GM23248 (cell line): Measurements from ENCODE around the gene SIGLEC1. TPM values are rescaled to one million over a fixed set of nuclear protein-coding genes. Genes with fewer than 3 reads are reported as not detected.

Experiments
- DNase-seq: peaks from one replicate; pipeline ENCODE4 v3.0.0-alpha.2; 2015
- H2AFZ ChIP-seq: fragments of 200-600 bp; sonication (generic); 2 replicates; pipeline ENCODE4 v1.6.1; 2016; ENCODE audit warnings: antibody characterized with exemption
- H3F3A ChIP-seq: fragments of 200-600 bp; sonication (generic); 2 replicates; pipeline ENCODE4 v1.6.1; 2016; ENCODE audit warnings: mild to moderate bottlenecking, antibody characterized with exemption, mixed run types; ENCODE audit not compliant: insufficient read depth
- H3K27ac ChIP-seq: fragments of 200-600 bp; sonication (generic); 2 replicates; pipeline ENCODE4 v1.5.1; 2016; ENCODE audit warnings: mild to moderate bottlenecking
- H3K27me3 ChIP-seq: fragments of 200-600 bp; sonication (generic); replicated peaks from 2 replicates; pipeline ENCODE4 v1.6.1; 2016; ENCODE audit warnings: mild to moderate bottlenecking; ENCODE audit not compliant: insufficient read depth
- H3K36me3 ChIP-seq: fragments of 200-600 bp; sonication (generic); 2 replicates; pipeline ENCODE4 v1.6.1; 2016; ENCODE audit warnings: low read depth, mild to moderate bottlenecking
- H3K4me1 ChIP-seq: fragments of 200-600 bp; sonication (generic); 2 replicates; pipeline ENCODE4 v1.6.1; 2016; ENCODE audit warnings: mild to moderate bottlenecking; ENCODE audit not compliant: insufficient read depth
- H3K4me2 ChIP-seq: fragments of 200-600 bp; sonication (generic); one replicate; pipeline ENCODE4 v1.6.1; 2016; ENCODE audit warnings: mild to moderate bottlenecking; ENCODE audit not compliant: unreplicated experiment
- H3K4me3 ChIP-seq: fragments of 200-600 bp; sonication (generic); 2 replicates; pipeline ENCODE4 v1.5.1; 2016; ENCODE audit warnings: mild to moderate bottlenecking
- H3K79me2 ChIP-seq: fragments of 200-600 bp; sonication (generic); 2 replicates; pipeline ENCODE4 v1.6.1; 2016; ENCODE audit warnings: mild to moderate bottlenecking; ENCODE audit not compliant: insufficient read depth
- H3K9ac ChIP-seq: fragments of 200-600 bp; sonication (generic); 2 replicates; pipeline ENCODE4 v1.6.1; 2016; ENCODE audit warnings: mild to moderate bottlenecking
- H3K9me2 ChIP-seq: fragments of 200-600 bp; sonication (generic); 2 replicates; pipeline ENCODE4 v1.6.1; 2016; ENCODE audit warnings: mixed run types, mild to moderate bottlenecking, moderate library complexity; ENCODE audit not compliant: insufficient read depth
- H3K9me3 ChIP-seq: fragments of 200-600 bp; sonication (generic); one replicate; pipeline ENCODE4 v1.6.1; 2017; ENCODE audit warnings: low read depth
- H4K20me1 ChIP-seq: fragments of 200-600 bp; sonication (generic); 2 replicates; pipeline ENCODE4 v1.6.0; 2016; ENCODE audit not compliant: insufficient read depth
- EZH2 ChIP-seq: fragments of 200-600 bp; sonication (generic); IDR thresholded peaks from 2 replicates; pipeline ENCODE4 v1.6.1; 2018; ENCODE audit warnings: antibody characterized with exemption, mild to moderate bottlenecking; ENCODE audit not compliant: insufficient read depth, poor library complexity, severe bottlenecking
- EZH2phosphoT487 ChIP-seq: fragments of 200-600 bp; sonication (generic); IDR thresholded peaks from 2 replicates; pipeline ENCODE4 v1.6.1; 2018; ENCODE audit warnings: antibody characterized with exemption, moderate library complexity, mild to moderate bottlenecking, low read depth; ENCODE audit not compliant: insufficient read depth
- WGBS, 2 experiments: methylation state at CpG; one replicate each; pipeline ENCODE4 v1.1.6; 2015 to 2017; ENCODE audit warnings: low lambda C conversion rate in 2 of 2, low coverage in 1 of 2; ENCODE audit errors: missing lambda C conversion rate in 2 of 2; 5-methylcytosine and 5-hydroxymethylcytosine counted together
- in situ Hi-C: fragments of 300-500 bp; cut with MboI; formaldehyde crosslinking; loops from 2 replicates; pipeline ENCODE4 v1.15.0; 2020
- polyA plus RNA-seq: library from polyadenylated mRNA; unstranded; fragments of >200 nt; fragmentation: Nextera tagmentation; extraction: Ambion mirVana; gene quantifications from 2 replicates; pipeline ENCODE4 v1.2.1, GENCODE V29; 2016
- total RNA-seq: library from RNA; depleted of rRNA; stranded (reverse); fragments of >200 nt; shearing (Covaris generic); gene quantifications from 2 replicates; pipeline ENCODE4 v1.2.3, GENCODE V29; 2014; rRNA removed

The SIGLEC1 gene
- total and polyA plus RNA-seq, 2 experiments from 2014 or later, result not detected

DNA sequence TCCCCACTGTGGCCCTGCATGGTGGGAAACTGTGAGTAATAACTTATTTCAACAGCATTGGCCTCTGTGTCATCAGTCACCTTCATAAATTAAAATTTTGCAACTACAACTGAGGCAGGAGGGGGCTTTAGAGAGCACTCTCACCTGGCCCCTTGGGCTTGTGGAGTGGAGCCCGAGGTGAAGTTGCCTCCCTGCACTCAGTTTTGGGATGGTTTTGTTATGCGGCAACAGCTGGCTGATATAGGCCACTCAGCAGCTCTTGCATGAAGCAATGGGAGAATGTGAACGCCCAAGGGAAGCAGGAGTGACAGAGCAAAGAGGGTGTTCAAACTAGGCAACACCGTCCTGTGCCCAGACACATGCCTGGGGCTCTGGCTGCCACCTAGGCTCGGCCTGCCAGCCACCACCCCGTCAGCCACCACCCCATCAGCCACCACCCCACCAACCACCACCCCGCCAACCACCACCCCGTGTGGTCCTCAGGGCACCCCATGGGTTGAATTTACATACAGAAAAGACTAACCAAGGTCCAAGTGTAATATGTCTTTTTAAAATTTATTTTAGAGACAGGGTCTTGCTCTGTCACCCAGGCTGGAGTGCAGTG is 44.9 kb downstream of the SIGLEC1 start:
- Histone ChIP-seq H3K4me2 (no peak overlapping the region), H3K27ac (no peak overlapping the region), H3K4me3 (no peak overlapping the region), H3F3A (0 out of 2 replicates have a peak, but pooled peaks cover 4% of the 10 kb centered on the region), H3K9ac (no peak overlapping the region), H3K79me2 (no peaks in the 10 kb centered on the region), H3K4me1 (peaks cover 8% of the 10 kb centered on the region; the same call in 1 of the 2 replicates), H4K20me1 (no peaks in the 10 kb centered on the region), H3K9me3 (no peaks in the 10 kb centered on the region), H3K9me2 (no peaks in the 10 kb centered on the region), H3K27me3 (0 out of 2 replicates have a peak, but pooled peaks cover 4% of the 10 kb centered on the region), H3K36me3 (no peaks in the 10 kb centered on the region), H2AFZ (no peak overlapping the region)
- no peak for TF ChIP-seq EZH2phosphoT487
- TF ChIP-seq EZH2, result no peak
- DNase-seq, result peak; percentile 24
- WGBS, 2 experiments, result 83 to 89% methylated on average over 8 of the region's 8 CpGs
- in situ Hi-C loops, result no loop called here

DNA sequence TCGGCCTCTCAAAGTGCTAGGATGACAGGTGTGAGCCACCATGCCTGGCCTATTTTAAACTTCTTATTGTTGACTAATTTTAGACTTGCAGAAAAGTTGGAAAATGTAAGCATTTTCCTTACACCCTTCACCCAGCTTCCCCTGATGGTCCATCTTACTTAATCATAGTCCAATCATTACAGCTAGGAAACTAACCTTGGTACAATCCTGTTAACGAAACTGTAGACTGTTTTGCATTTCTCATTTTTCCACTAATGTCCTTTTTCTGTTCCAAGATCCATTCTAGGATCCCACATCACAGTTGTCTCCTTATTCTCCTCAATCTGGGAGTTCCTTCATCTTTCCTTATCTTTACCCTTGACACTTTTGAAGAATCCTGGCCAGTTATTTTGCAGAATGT is 48.5 kb downstream of the SIGLEC1 start:
- Histone ChIP-seq H3K9ac (no peak overlapping the region), H3K27ac (no peak overlapping the region), H2AFZ (no peak overlapping the region), H3K9me2 (no peaks in the 10 kb centered on the region), H3K79me2 (no peaks in the 10 kb centered on the region), H4K20me1 (no peaks in the 10 kb centered on the region), H3F3A (0 out of 2 replicates have a peak, but pooled peaks cover 4% of the 10 kb centered on the region), H3K27me3 (peaks cover 27% of the 10 kb centered on the region), H3K4me2 (no peak overlapping the region), H3K4me1 (no peaks in the 10 kb centered on the region), H3K4me3 (no peak overlapping the region), H3K9me3 (no peaks in the 10 kb centered on the region), H3K36me3 (no peaks in the 10 kb centered on the region)
- in situ Hi-C loops, result no loop called here
- 73 to 84% methylated on average over 2 of the region's 2 CpGs for WGBS, 2 experiments
- no peak for TF ChIP-seq EZH2
- no peak for TF ChIP-seq EZH2phosphoT487
- DNase-seq, result no peak

DNA sequence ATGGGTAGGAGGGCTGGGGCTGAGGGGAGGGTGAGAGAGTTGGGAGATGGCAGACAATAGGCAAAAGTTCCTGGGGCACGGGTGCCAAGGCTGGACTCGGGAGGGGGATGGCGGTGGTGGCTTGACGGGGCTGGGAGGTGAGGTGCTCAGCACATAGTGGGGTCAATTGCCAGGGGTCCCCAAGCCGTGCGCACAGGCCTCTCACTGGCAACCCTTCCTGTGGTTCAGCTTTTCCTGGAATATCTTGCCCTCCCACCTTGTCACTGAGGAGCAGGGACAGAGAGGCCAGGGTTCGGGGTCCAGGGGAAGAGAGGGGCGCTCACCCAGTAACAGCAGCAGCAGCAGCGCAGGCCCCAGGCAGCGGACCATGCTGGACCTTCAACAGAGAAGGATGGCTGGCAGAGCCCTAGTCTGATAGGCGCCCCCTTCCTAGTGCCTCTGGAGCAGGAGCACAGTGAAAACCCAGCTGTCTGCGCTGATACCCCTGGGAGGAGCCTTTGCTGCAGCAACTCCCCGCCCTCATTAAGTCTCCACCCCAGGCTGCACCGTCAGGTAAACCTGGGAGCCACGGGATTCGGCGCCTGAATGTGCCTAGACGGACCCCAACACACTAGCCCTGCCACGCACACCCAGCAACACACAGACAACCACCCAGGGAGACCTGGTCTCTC is 49.2 kb downstream of the SIGLEC1 start, which contains the start of gene GFRA4:
Gene GFRA4 (minus strand): TSS at position 369 of the 671 bp plus-strand sequence. CDS start 0 bp downstream, at position 369.
- no peak within 1 kb of the TSS for H2AFZ ChIP-seq
- TF ChIP-seq EZH2phosphoT487, result no peak
- no peak for TF ChIP-seq EZH2
- no peak within 1 kb of the TSS for H3K4me3 ChIP-seq
- no peaks in the 10 kb centered on the region for H3K9me2 ChIP-seq
- no peaks in the 10 kb centered on the region for H4K20me1 ChIP-seq
- H3K9ac ChIP-seq, result no peak within 1 kb of the TSS
- no peaks in the 10 kb centered on the region for H3K9me3 ChIP-seq
- no peak within 1 kb of the TSS for H3K4me2 ChIP-seq
- H3K4me1 ChIP-seq, result no peaks in the 10 kb centered on the region
- no peaks in the 10 kb centered on the region for H3K79me2 ChIP-seq
- no peaks in the 10 kb centered on the region for H3K36me3 ChIP-seq
- peaks cover 31% of the 10 kb centered on the region for H3K27me3 ChIP-seq
- WGBS, 2 experiments, result 66 to 69% methylated on average over 15 to 19 of the region's 19 CpGs
- in situ Hi-C loops, result no loop called here
- DNase-seq, result no peak
- 0 out of 2 replicates have a peak, but pooled peaks cover 4% of the 10 kb centered on the region for H3F3A ChIP-seq
- H3K27ac ChIP-seq, result no peak within 1 kb of the TSS

Other genes with a start within 250 kb of the SIGLEC1 start
- 33.9 and 38.7 TPM in 2 replicates for gene ATRN, start 241.6 kb downstream of the SIGLEC1 start, total RNA-seq
- 9.6 and 9.9 TPM in 2 replicates for gene ATRN, start 241.6 kb downstream of the SIGLEC1 start, polyA plus RNA-seq
- gene GFRA4, start 49.2 kb downstream of the SIGLEC1 start, total RNA-seq, result not detected in 2 replicates
- gene GFRA4, start 49.2 kb downstream of the SIGLEC1 start, polyA plus RNA-seq, result not detected in 2 replicates
- 53.1 and 57.9 TPM in 2 replicates for gene ADAM33, start 30.6 kb downstream of the SIGLEC1 start, total RNA-seq
- 17.4 and 22.6 TPM in 2 replicates for gene ADAM33, start 30.6 kb downstream of the SIGLEC1 start, polyA plus RNA-seq
- gene HSPA12B, start 20.1 kb upstream of the SIGLEC1 start, total RNA-seq, result not detected in 2 replicates
- 0.06 and 0.11 TPM in 2 replicates for gene HSPA12B, start 20.1 kb upstream of the SIGLEC1 start, polyA plus RNA-seq
- 44.9 and 49.1 TPM in 2 replicates for gene ADISSP, start 55.2 kb upstream of the SIGLEC1 start, total RNA-seq
- gene ADISSP, start 55.2 kb upstream of the SIGLEC1 start, polyA plus RNA-seq, result 62.6 and 65.4 TPM in 2 replicates
- not detected in 2 replicates for gene SPEF1, start 68.8 kb upstream of the SIGLEC1 start, total RNA-seq
- gene SPEF1, start 68.8 kb upstream of the SIGLEC1 start, polyA plus RNA-seq, result 0.11 TPM in 1 of 2 replicates, not detected in the other
- 134 and 153 TPM in 2 replicates for gene CENPB, start 74.1 kb upstream of the SIGLEC1 start, total RNA-seq
- 4.5 and 4.6 TPM in 2 replicates for gene CENPB, start 74.1 kb upstream of the SIGLEC1 start, polyA plus RNA-seq
- gene CDC25B, start 83.7 kb upstream of the SIGLEC1 start, total RNA-seq, result 20.1 and 22.9 TPM in 2 replicates
- gene CDC25B, start 83.7 kb upstream of the SIGLEC1 start, polyA plus RNA-seq, result 16.3 and 18.2 TPM in 2 replicates
- gene AP5S1, start 107.9 kb upstream of the SIGLEC1 start, total RNA-seq, result 24.8 and 25.0 TPM in 2 replicates
- 20.5 and 22.6 TPM in 2 replicates for gene AP5S1, start 107.9 kb upstream of the SIGLEC1 start, polyA plus RNA-seq
- gene MAVS, start 134.2 kb upstream of the SIGLEC1 start, total RNA-seq, result 22.0 and 27.4 TPM in 2 replicates
- 12.0 and 12.5 TPM in 2 replicates for gene MAVS, start 134.2 kb upstream of the SIGLEC1 start, polyA plus RNA-seq
- 43.7 and 65.1 TPM in 2 replicates for gene PANK2, start 176.8 kb upstream of the SIGLEC1 start, total RNA-seq
- gene PANK2, start 176.8 kb upstream of the SIGLEC1 start, polyA plus RNA-seq, result 30.6 and 32.6 TPM in 2 replicates